C4-2B (cell line): ENCODE measurements around the gene ST6GALNAC3.

Experiments
- CTCF ChIP-seq: fragments of 450-650 bp; conservative IDR thresholded peaks from 2 replicates; pipeline ENCODE4 v1.5.1; 2017; ENCODE audit warnings: mild to moderate bottlenecking
- ZFX ChIP-seq: fragments of 450-650 bp; IDR thresholded peaks from 2 replicates; pipeline ENCODE4 v1.6.1; 2017

DNA sequence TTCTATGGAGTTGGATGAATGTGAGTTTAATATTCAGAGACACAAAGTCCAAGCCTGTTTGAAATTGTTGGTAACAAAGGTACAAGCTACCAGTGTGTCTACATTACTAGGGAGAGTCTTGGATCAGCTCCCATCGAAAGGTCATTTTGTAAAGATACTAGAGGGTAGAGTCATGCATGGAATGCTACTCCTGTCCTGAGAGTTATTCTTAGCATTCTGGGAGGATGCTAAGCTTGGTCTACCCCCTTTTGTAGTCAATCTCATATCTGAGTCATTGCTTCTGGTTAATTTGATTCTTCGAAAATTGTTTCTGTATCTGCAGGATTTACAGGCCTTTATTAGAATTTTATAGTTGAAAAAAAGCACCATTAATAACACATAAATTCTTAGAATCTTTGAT, 240.2 kb downstream of the ST6GALNAC3 start:
- TF ChIP-seq CTCF (no peak), ZFX (no peak)
